ENCODE measurements around the gene GLI2. TPM values are rescaled to one million over a fixed set of nuclear protein-coding genes. Genes with fewer than 3 reads are reported as not detected.

The GLI2 gene
- 18.5 to 27.5 TPM (median 23.5 TPM) in 5 replicates for total RNA-seq (2022; extraction: Qiagen RNA extraction; ENCODE audit: low read depth)

GRCh38 chr2:120735746-120736170 is at the start of gene GLI2:
GLI2 (plus strand) TSS chr2:120735868; CDS start chr2:120797321, 61,453 bp downstream.

All from A549 treated with CpdA at 1 μM for 4 hours (cell line).